PFSK-1 (cell line): ENCODE results near the gene RPS29. TPM values are rescaled to one million over a fixed set of nuclear protein-coding genes. Genes with fewer than 3 reads are reported as not detected.

Source experiments
- FOXP2 ChIP-seq: optimal IDR thresholded peaks from 2 replicates; pipeline ENCODE3; 2011; ENCODE audit warnings: borderline replicate concordance, control low read depth, inconsistent platforms; ENCODE audit not compliant: insufficient read depth; ENCODE audit errors: extremely low read length, extremely low read depth
- POLR2AphosphoS5 ChIP-seq: IDR thresholded peaks from 2 replicates; pipeline ENCODE4 v1.6.1; 2012; ENCODE audit warnings: low read depth, mild to moderate bottlenecking, control low read depth, low read length, moderate library complexity
- REST ChIP-seq, 2 experiments: IDR thresholded peaks; 2 replicates each; pipeline versions ENCODE4 v1.6.1 to v1.8.0; 2011 to 2012; ENCODE audit warnings: low read depth in 2 of 2, low read length in 2 of 2, control low read depth in 1 of 2, inconsistent platforms in 1 of 2, mild to moderate bottlenecking in 1 of 2, moderate library complexity in 1 of 2; ENCODE audit not compliant: insufficient read depth in 1 of 2
- SIN3A ChIP-seq: IDR thresholded peaks from 2 replicates; pipeline ENCODE4 v1.6.1; 2012; ENCODE audit warnings: mild to moderate bottlenecking, low read length, moderate library complexity, borderline replicate concordance; ENCODE audit not compliant: insufficient read depth
- TAF1 ChIP-seq: IDR thresholded peaks from 2 replicates; pipeline ENCODE4 v1.6.1; 2012; ENCODE audit warnings: low read length, control low read depth, borderline replicate concordance; ENCODE audit not compliant: insufficient read depth
- polyA plus RNA-seq: library from polyadenylated mRNA; unstranded; fragments of >200 nt; gene quantifications from one replicate; pipeline ENCODE4 v1.2.1, GENCODE V29; 2012; ENCODE audit warnings: low read depth, missing spikeins; ENCODE audit not compliant: insufficient read length

Gene RPS29
- polyA plus RNA-seq: 1,903 TPM

DNA sequence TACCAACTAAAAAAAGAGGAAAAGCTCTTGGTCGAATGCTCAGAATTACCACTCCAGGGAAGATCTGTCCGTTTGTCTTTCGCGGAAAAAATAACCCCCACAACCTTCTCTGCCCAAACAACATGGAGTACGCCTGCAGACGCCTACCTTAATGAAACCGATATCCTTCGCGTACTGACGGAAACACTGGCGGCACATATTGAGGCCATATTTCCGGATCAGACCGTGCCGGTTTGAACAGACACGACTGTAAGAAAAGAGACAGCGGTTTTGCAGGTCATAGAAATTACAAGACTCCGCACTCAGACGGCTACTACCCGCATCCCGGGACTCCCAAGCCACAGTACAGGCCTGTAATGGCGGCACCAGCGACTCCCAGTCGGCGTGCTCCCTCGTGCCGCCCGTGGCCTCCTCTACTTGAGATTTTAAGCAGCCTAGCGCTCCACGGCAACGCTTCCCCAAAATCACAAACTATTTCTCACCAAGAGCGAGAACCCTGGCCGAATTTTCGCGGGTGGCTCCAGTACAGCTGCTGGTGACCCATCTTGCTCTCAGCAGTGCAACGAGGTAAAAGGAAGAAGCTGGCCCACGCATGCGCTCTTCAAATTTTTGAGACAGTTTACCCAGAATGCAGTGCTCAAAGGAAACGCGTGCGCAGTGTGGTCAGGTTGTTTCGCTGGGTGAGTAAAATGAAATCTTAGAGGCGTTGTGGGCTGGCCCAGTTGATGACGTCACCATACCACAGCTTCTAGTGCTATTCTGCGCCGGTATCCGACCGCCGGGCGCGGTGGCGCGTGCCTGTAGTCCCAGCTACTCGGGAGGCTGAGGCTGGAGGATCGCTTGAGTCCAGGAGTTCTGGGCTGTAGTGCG, at the start of gene RPS29:
RPS29 (minus strand) TSS at position 578 of the 870 bp plus-strand sequence; CDS start at position 544, 34 bp downstream.
- TF ChIP-seq REST (IDR thresholded peaks at IDR 0.05; ENCODE audit: insufficient read depth in 1 of 2, low read depth in 2 of 2, low read length in 2 of 2): no peak
- no peak for TF ChIP-seq SIN3A
- TF ChIP-seq POLR2AphosphoS5: peak; percentile 94
- peak; percentile 96 for TF ChIP-seq TAF1

DNA sequence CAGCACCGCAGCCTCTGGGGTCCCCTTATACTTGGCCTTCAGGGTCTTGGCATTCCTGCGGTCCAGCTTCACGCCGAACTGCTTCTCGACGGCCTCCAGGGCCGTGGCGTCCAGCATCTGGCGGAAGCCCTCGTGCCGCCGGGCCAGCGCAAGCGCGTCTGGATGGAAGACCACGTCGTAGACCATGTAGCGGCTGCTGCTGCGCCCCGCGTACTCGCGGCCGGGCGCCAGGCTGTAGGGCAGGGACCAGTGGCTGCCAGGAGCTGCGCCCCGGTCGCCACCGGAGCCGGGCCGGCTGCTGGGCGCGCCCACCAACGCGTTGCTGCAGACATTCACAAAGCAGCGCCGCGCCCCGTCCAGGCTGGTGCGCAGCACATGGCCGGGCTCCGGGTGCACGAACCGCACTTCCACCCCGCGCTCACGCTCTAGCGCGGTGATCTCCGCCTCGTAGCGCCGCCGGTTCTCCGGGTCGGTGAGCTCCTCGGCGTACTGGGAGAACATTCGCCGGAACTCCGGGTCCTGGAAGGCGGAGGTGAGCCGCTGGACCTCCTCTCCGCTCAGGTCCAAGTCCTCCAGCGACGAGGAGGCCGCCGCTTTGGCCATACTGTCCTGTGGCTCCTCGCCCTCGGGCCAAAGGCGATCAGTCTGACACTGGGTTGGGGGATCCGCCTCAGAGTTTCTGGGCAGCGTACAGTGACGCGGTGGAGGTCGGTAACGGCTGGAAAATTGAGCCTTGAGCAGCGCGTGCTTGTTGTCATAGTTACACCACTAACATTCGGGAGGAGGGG, 48.6 kb upstream of the RPS29 start, which contains the start of gene DNAAF2:
DNAAF2 (minus strand) TSS at position 698 of the 788 bp plus-strand sequence; CDS start at position 603, 95 bp downstream.
- no peak for TF ChIP-seq REST (IDR thresholded peaks at IDR 0.05; ENCODE audit: insufficient read depth in 1 of 2, low read depth in 2 of 2, low read length in 2 of 2)
- TF ChIP-seq POLR2AphosphoS5: no peak
- TF ChIP-seq TAF1: 0 out of 2 replicates have a peak, but pooled peaks have one; percentile 5
- peak; percentile 36 for TF ChIP-seq FOXP2
- TF ChIP-seq SIN3A: no peak

DNA sequence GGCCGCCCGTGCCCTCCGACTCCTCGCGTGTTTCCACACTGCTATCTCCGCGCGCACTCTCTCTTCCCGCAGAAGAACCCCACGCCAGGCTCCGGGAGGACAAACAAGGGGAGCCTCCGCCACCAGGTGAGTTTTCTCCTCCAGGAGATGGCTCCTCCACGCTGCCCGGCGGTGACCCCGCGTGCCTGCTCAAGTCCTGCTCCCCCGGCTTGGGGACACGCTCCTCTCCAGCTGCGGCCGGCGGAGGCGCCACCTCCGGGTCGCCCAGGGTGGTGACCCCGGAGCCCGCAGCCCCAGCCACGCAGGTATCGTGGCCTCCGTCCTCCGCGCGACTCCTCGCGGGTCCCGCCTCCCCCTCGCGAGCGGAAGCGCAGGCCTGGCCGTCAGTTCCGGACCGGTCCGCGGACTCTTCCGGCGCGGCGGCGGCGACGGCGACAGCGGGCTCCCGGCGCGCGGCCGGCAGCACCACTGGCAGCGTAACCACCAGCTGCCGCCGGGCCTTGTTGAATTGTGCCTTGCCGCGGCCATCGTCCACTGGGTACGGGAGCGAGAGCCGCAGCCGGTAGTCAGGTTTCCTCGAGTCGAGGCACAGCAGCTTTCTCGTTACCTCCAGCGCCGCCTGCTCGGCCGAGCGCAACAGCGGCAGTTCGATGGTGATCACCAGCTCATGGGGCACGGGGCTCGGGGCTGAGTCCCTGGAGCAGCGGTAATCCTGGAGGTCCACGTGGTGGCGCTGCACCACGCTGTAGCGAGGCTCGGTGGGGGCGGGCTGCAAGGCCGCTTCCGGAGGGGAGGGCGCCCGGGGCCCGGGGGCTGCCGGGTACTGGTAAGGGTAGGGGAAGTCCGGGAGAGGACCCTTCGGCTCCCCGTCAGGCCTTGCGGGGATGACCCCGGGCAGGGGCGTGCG, 47.7 kb upstream of the RPS29 start:
- TF ChIP-seq POLR2AphosphoS5: peak; percentile 64
- TF ChIP-seq TAF1: peak; percentile 47; the same call in 1 of the 2 replicates
- peak; percentile 67; the same call in 1 of the 2 replicates for TF ChIP-seq SIN3A
- no peak for TF ChIP-seq REST (IDR thresholded peaks at IDR 0.05; ENCODE audit: insufficient read depth in 1 of 2, low read depth in 2 of 2, low read length in 2 of 2)
- TF ChIP-seq FOXP2: peak; percentile 38

GRCh38 chr14:49623941-49624839, 38.0 kb upstream of the RPS29 start:
- TF ChIP-seq FOXP2 (no peak), TAF1 (no peak), POLR2AphosphoS5 (no peak), REST (IDR thresholded peaks at IDR 0.05; ENCODE audit: insufficient read depth in 1 of 2, low read depth in 2 of 2, low read length in 2 of 2) (no peak), SIN3A (no peak)
